ENCODE measurements around the gene DEK.
"Not testable (repeated sequence)": the region's sequence is repeated elsewhere in the genome, so short reads cannot be mapped to it uniquely, and the experiment has no call there.

DEK gene

GRCh38 chr6:18240230-18240629 lies 24.1 kb downstream of the DEK start:
- DNase-seq (ENCODE audit: low read depth) = no peak

GRCh38 chr6:18237167-18237566 lies 27.2 kb downstream of the DEK start:
- no peak for DNase-seq (ENCODE audit: low read depth)

GRCh38 chr6:18235524-18235923 lies 28.8 kb downstream of the DEK start:
- no peak for DNase-seq (ENCODE audit: low read depth)

- DNase-seq (ENCODE audit: low read depth) = no peak
These were observed 29.8 kb downstream of the DEK start for GRCh38 chr6:18234564-18234963.

GRCh38 chr6:18233770-18234169 lies 30.6 kb downstream of the DEK start:
- DNase-seq (ENCODE audit: low read depth) = not testable (repeated sequence)

- DNase-seq (ENCODE audit: low read depth) = not testable (repeated sequence)
These were observed 32.5 kb downstream of the DEK start for GRCh38 chr6:18231856-18232255.

GRCh38 chr6:18228590-18228989 lies 35.7 kb downstream of the DEK start:
- not testable (repeated sequence) for DNase-seq (ENCODE audit: low read depth)

GRCh38 chr6:18227166-18227565 lies 37.2 kb downstream of the DEK start:
- DNase-seq (ENCODE audit: low read depth) = not testable (repeated sequence)

- not testable (repeated sequence) for DNase-seq (ENCODE audit: low read depth)
These were observed 37.8 kb downstream of the DEK start for GRCh38 chr6:18226451-18227105.

- DNase-seq (ENCODE audit: low read depth) = no peak
These were observed 43.1 kb downstream of the DEK start for GRCh38 chr6:18221288-18221615.

GRCh38 chr6:18219591-18219990 lies 44.7 kb downstream of the DEK start:
- DNase-seq (ENCODE audit: low read depth) = no peak

- no peak for DNase-seq (ENCODE audit: low read depth)
These were observed 46.1 kb downstream of the DEK start for GRCh38 chr6:18218233-18218632.

- no peak for DNase-seq (ENCODE audit: low read depth)
These were observed 47.9 kb downstream of the DEK start for GRCh38 chr6:18216411-18216810.

- DNase-seq (ENCODE audit: low read depth) = no peak
These were observed 48.9 kb downstream of the DEK start for GRCh38 chr6:18215436-18215835.

GRCh38 chr6:18214003-18214402 lies 50.3 kb downstream of the DEK start:
- DNase-seq (ENCODE audit: low read depth) = no peak

- DNase-seq (ENCODE audit: low read depth) = no peak
These were observed 50.9 kb downstream of the DEK start for GRCh38 chr6:18213439-18213838.

- no peak for DNase-seq (ENCODE audit: low read depth)
These were observed 52.1 kb downstream of the DEK start for GRCh38 chr6:18212231-18212630.

- DNase-seq (ENCODE audit: low read depth) = no peak
These were observed 53.0 kb downstream of the DEK start for GRCh38 chr6:18211338-18211737.

GRCh38 chr6:18210707-18211106 lies 53.6 kb downstream of the DEK start:
- DNase-seq (ENCODE audit: low read depth) = no peak

- DNase-seq (ENCODE audit: low read depth) = no peak
These were observed 54.7 kb downstream of the DEK start for GRCh38 chr6:18209539-18210197.

GRCh38 chr6:18208778-18209177 lies 55.6 kb downstream of the DEK start:
- DNase-seq (ENCODE audit: low read depth) = not testable (repeated sequence)

- DNase-seq (ENCODE audit: low read depth) = no peak
These were observed 56.4 kb downstream of the DEK start for GRCh38 chr6:18207949-18208348.

- DNase-seq (ENCODE audit: low read depth) = no peak
These were observed 56.9 kb downstream of the DEK start for GRCh38 chr6:18207438-18207837.

GRCh38 chr6:18206591-18206990 lies 57.7 kb downstream of the DEK start:
- no peak for DNase-seq (ENCODE audit: low read depth)

All from stimulated activated CD4-positive, alpha-beta T cell treated with anti-CD3 and anti-CD28 coated beads, Interleukin-2, amount 100 ng/mL, for 4 hours (primary cell).